SU-DHL-6 (cell line): ENCODE results near the gene UNC13B.

ENCODE experiments used
- H2AFZ ChIP-seq: fragments of 200-600 bp; sonication (generic); 2 replicates; pipeline ENCODE4 v1.6.1; 2014; ENCODE audit warnings: low read depth, mild to moderate bottlenecking, moderate library complexity, mixed read lengths, antibody characterized with exemption, low read length; ENCODE audit not compliant: severe bottlenecking
- H3F3A ChIP-seq: fragments of 200-600 bp; shearing (Covaris generic); 2 replicates; pipeline ENCODE4 v1.6.0; 2016; ENCODE audit warnings: antibody characterized with exemption, mild to moderate bottlenecking; ENCODE audit not compliant: insufficient read depth
- H3K27ac ChIP-seq: fragments of 200-600 bp; sonication (generic); 2 replicates; pipeline ENCODE4 v1.5.1; 2016; ENCODE audit warnings: low read depth, mild to moderate bottlenecking, low read length, moderate library complexity, mixed read lengths
- H3K27me3 ChIP-seq: fragments of 200-600 bp; sonication (generic), shearing (Covaris generic); 2 replicates; pipeline ENCODE4 v1.6.0; 2014; ENCODE audit warnings: mild to moderate bottlenecking, low read length
- H3K36me3 ChIP-seq: fragments of 200-600 bp; sonication (generic); 2 replicates; pipeline ENCODE4 v1.6.1; 2014; ENCODE audit warnings: mild to moderate bottlenecking, low read length, mixed read lengths
- H3K4me2 ChIP-seq: fragments of 300-600, 200-600 bp; shearing (Covaris generic), sonication (generic); 2 replicates; pipeline ENCODE4 v1.6.0; 2014; ENCODE audit warnings: low read length, low read depth, mild to moderate bottlenecking; ENCODE audit not compliant: poor library complexity, severe bottlenecking
- H3K4me3 ChIP-seq: fragments of 200-600 bp; sonication (generic); 2 replicates; pipeline ENCODE4 v1.5.1; 2014; ENCODE audit warnings: antibody characterized with exemption, low read length, mild to moderate bottlenecking, mixed read lengths; ENCODE audit not compliant: insufficient read depth, poor library complexity, severe bottlenecking
- H3K79me2 ChIP-seq: fragments of 200-600 bp; sonication (generic); 2 replicates; pipeline ENCODE4 v1.6.1; 2014; ENCODE audit warnings: mild to moderate bottlenecking, low read length, moderate library complexity; ENCODE audit not compliant: insufficient read depth
- H3K9ac ChIP-seq: fragments of 200-600 bp; sonication (generic); 2 replicates; pipeline ENCODE4 v1.7.0; 2014; ENCODE audit warnings: mild to moderate bottlenecking, low read length
- H3K9me2 ChIP-seq: fragments of 200-600 bp; sonication (generic); replicated peaks from 2 replicates; pipeline ENCODE4 v1.6.1; 2014; ENCODE audit warnings: low read length; ENCODE audit not compliant: insufficient read depth
- H3K9me3 ChIP-seq: fragments of 200-600 bp; sonication (generic); 2 replicates; pipeline ENCODE4 v1.6.1; 2014; ENCODE audit warnings: low read length, mixed read lengths; ENCODE audit not compliant: insufficient read depth
- H4K20me1 ChIP-seq: fragments of 200-600 bp; sonication (generic); 2 replicates; pipeline ENCODE4 v1.6.1; 2014; ENCODE audit warnings: low read depth, mild to moderate bottlenecking, antibody characterized with exemption, low read length, moderate library complexity, mixed read lengths
- EZH2phosphoT487 ChIP-seq: fragments of 200-600 bp; sonication (generic), shearing (Covaris generic); conservative IDR thresholded peaks from 2 replicates; pipeline ENCODE4 v1.6.1; 2018; ENCODE audit warnings: mild to moderate bottlenecking, antibody characterized with exemption, low read length, moderate library complexity, mixed read lengths
- TF ChIP-seq, protein P1 (sequence below): fragments of 200-600 bp; sonication (generic); IDR thresholded peaks from one replicate; pipeline ENCODE4 v1.5.1; 2017; ENCODE audit warnings: antibody characterized with exemption, mild to moderate bottlenecking, low read length, moderate library complexity; ENCODE audit not compliant: insufficient read depth, poor library complexity, severe bottlenecking

UNC13B gene

DNA sequence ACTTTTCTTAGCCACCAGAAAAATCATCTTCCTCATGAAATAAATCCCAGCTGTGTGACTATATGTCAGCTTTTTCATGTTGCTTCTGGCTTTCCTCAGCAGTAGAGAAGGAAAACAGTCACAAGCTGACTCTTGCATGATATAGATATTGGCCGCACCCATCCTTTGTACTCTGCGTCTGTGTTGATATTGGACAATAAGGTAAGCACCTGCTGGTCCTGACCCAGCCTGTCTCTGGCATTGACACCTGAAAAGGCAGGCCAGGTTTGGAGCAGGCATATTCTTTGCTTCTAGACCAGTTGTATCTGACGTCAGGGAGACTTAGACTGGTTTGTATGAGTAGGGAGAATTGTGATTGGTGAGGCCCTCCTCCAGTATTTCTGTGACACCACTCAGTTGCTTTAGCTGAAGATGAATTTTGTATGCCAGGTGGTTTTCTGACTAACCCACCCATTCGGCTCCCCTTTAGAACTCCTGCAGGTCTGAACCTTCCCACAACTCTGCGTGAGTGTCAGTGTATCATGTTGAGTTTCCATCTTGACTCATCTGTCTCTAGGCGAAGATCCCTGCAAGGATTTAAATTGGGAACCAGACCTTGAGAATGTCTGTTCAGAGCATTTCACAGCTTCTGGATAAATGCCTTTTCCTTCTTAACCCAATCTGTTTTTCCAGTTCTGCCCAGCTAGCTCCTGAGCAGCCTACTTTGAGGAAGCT, 176.9 kb downstream of the UNC13B start:
- Histone ChIP-seq H3K36me3 (no peaks in the 10 kb centered on the region), H3K27ac (no peak overlapping the region), H3F3A (no peaks in the 10 kb centered on the region), H3K9me2 (no peaks in the 10 kb centered on the region), H4K20me1 (no peaks in the 10 kb centered on the region), H3K4me2 (no peak overlapping the region), H3K9me3 (no peaks in the 10 kb centered on the region), H3K79me2 (no peaks in the 10 kb centered on the region), H3K27me3 (no peaks in the 10 kb centered on the region), H2AFZ (no peak overlapping the region), H3K9ac (no peak overlapping the region), H3K4me3 (no peak overlapping the region)
- TF ChIP-seq, protein P1, sequence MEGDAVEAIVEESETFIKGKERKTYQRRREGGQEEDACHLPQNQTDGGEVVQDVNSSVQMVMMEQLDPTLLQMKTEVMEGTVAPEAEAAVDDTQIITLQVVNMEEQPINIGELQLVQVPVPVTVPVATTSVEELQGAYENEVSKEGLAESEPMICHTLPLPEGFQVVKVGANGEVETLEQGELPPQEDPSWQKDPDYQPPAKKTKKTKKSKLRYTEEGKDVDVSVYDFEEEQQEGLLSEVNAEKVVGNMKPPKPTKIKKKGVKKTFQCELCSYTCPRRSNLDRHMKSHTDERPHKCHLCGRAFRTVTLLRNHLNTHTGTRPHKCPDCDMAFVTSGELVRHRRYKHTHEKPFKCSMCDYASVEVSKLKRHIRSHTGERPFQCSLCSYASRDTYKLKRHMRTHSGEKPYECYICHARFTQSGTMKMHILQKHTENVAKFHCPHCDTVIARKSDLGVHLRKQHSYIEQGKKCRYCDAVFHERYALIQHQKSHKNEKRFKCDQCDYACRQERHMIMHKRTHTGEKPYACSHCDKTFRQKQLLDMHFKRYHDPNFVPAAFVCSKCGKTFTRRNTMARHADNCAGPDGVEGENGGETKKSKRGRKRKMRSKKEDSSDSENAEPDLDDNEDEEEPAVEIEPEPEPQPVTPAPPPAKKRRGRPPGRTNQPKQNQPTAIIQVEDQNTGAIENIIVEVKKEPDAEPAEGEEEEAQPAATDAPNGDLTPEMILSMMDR, result no peak
- TF ChIP-seq EZH2phosphoT487, result no peak

DNA sequence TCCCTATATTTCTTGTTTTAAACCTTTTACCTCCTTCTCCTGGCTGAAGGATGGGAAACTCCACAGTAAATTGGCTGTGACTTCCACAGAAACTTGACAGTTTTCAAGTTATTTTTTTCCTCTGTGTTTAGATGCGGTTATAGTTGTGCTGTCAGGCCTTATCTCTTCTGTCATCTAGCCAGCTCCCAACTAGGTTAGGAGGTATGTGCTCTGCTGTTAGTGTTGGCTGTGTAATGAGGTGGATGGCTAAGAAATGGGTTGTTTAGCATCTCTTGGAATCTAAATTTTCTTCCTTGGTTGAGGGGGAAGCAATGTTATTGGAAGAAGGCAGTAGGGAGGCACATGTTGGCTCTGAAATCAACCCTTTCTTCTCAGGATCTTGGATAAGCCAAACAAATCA, 178.2 kb downstream of the UNC13B start:
- H3F3A ChIP-seq, result no peaks in the 10 kb centered on the region
- no peaks in the 10 kb centered on the region for H3K9me3 ChIP-seq
- H3K9ac ChIP-seq, result no peak overlapping the region
- no peak overlapping the region for H3K4me3 ChIP-seq
- H3K4me2 ChIP-seq, result no peak overlapping the region
- no peak overlapping the region for H2AFZ ChIP-seq
- H3K27ac ChIP-seq, result no peak overlapping the region
- no peaks in the 10 kb centered on the region for H3K9me2 ChIP-seq
- TF ChIP-seq, protein P1, result no peak
- no peak for TF ChIP-seq EZH2phosphoT487
- H3K79me2 ChIP-seq, result no peaks in the 10 kb centered on the region
- H3K36me3 ChIP-seq, result no peaks in the 10 kb centered on the region
- H4K20me1 ChIP-seq, result no peaks in the 10 kb centered on the region
- no peaks in the 10 kb centered on the region for H3K27me3 ChIP-seq

DNA sequence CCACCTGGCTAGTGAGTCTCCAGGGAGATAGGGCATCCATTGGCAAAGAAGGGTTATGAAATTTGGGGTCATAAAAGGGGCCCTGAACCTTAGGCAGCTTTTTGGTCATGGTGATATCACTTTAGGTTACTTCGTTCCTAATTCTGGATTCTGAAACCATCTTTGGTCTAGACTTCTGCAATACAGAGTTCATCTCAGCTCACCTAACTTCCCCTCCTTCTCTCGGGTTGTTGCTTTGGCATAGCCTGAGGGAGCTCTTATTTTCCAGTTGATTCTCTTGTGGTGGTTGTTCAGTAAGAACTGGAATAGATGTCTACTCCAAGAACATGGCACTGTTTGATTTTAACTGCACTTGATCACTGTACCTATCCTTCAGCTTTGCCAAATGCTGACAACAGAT, 179.2 kb downstream of the UNC13B start:
- Histone ChIP-seq H3K27me3 (no peaks in the 10 kb centered on the region), H3K27ac (no peak overlapping the region), H4K20me1 (no peaks in the 10 kb centered on the region), H3K9me2 (no peaks in the 10 kb centered on the region), H2AFZ (no peak overlapping the region), H3K4me3 (no peak overlapping the region), H3K9me3 (no peaks in the 10 kb centered on the region), H3K79me2 (no peaks in the 10 kb centered on the region), H3K4me2 (no peak overlapping the region), H3F3A (no peaks in the 10 kb centered on the region), H3K9ac (no peak overlapping the region), H3K36me3 (no peaks in the 10 kb centered on the region)
- TF ChIP-seq, protein P1, result no peak
- TF ChIP-seq EZH2phosphoT487, result no peak

DNA sequence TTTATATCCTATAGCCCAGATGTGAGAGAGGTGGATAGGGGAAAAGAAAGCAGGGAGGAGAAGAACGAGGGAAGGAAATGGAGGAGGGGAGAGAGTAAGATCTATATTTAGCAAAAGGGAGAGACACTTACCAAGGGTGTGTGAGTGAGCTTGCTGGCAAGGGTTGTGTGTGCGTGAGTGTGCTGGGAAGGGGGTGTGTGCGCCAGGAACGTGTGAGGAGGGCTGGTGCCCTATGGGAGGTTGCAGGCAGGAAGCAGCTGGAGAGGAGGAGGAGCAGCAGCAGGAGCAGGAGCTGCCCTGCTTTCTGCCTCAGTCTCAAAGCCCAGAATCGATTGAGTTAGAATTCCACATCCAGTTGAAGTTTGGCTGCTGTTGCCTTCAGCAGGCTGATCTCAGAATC, 179.8 kb downstream of the UNC13B start:
- Histone ChIP-seq H3K9me2 (no peaks in the 10 kb centered on the region), H3K36me3 (no peaks in the 10 kb centered on the region), H3K79me2 (no peaks in the 10 kb centered on the region), H3K27ac (no peak overlapping the region), H2AFZ (no peak overlapping the region), H3K4me3 (no peak overlapping the region), H3F3A (no peaks in the 10 kb centered on the region), H3K4me2 (no peak overlapping the region), H4K20me1 (no peaks in the 10 kb centered on the region), H3K9me3 (no peaks in the 10 kb centered on the region), H3K27me3 (no peaks in the 10 kb centered on the region), H3K9ac (no peak overlapping the region)
- no peak for TF ChIP-seq EZH2phosphoT487
- TF ChIP-seq, protein P1, result no peak
